Gastrocnemius medialis (tissue), 4 donors: ENCODE measurements around the gene MAD1L1. TPM values are rescaled to one million over a fixed set of nuclear protein-coding genes. Genes with fewer than 3 reads are reported as not detected.

Experiments used
- ATAC-seq, 2 donors: fragments of 150-250 bp; one replicate each; pipeline ENCODE4 v1.9.1; 2016
- DNase-seq, 2 donors: peaks; one replicate each; pipeline ENCODE4 v3.0.0-alpha.2; 2019
- H3K27ac ChIP-seq, 4 donors: fragments of 200-600 bp; sonication (generic); 1 replicate in 1 of 4; 2 replicates in 3 of 4; pipeline ENCODE4 v1.5.1; 2016 to 2018; ENCODE audit warnings: mild to moderate bottlenecking in 2 of 4, moderate library complexity in 1 of 4
- H3K27me3 ChIP-seq, 3 donors: fragments of 200-600 bp; sonication (generic) in 2 of 3; 1 replicate in 1 of 3; 2 replicates in 2 of 3; pipeline versions ENCODE4 v1.5.1 to v1.6.0; 2016 to 2019; ENCODE audit warnings: mild to moderate bottlenecking in 1 of 3, moderate library complexity in 1 of 3
- H3K36me3 ChIP-seq, 2 donors: fragments of 200-600 bp; sonication (generic) in 1 of 2; one replicate each; pipeline ENCODE4 v1.5.1; 2017 to 2018
- H3K4me1 ChIP-seq, 2 donors: fragments of 200-600 bp; sonication (generic) in 1 of 2; one replicate each; pipeline ENCODE4 v1.5.1; 2016 to 2017; ENCODE audit warnings: mild to moderate bottlenecking in 2 of 2
- H3K4me3 ChIP-seq, 4 donors: fragments of 200-600 bp; sonication (generic) in 3 of 4; 1 replicate in 1 of 4; 2 replicates in 3 of 4; pipeline ENCODE4 v1.5.1; 2016 to 2019; ENCODE audit warnings: mild to moderate bottlenecking in 2 of 4
- H3K9me3 ChIP-seq, 3 donors: fragments of 200-600 bp; sonication (generic) in 2 of 3; 1 replicate in 1 of 3; 2 replicates in 2 of 3; pipeline ENCODE4 v1.5.1; 2016 to 2019
- CTCF ChIP-seq, 5 experiments: fragments of 450-650 bp in 3 of 5; fragments of 200-600 bp in 2 of 5; sonication (generic) in 2 of 5; IDR thresholded peaks in 4 of 5; conservative IDR thresholded peaks in 1 of 5; 1 replicate in 4 of 5; 2 replicates in 1 of 5; pipeline ENCODE4 v1.5.1; 2016 to 2019; ENCODE audit warnings: antibody characterized with exemption in 5 of 5, mild to moderate bottlenecking in 3 of 5, moderate library complexity in 3 of 5
- POLR2A ChIP-seq, 2 donors: fragments of 450-650 bp; IDR thresholded peaks; one replicate each; pipeline ENCODE4 v1.6.1; 2017; ENCODE audit warnings: antibody characterized with exemption in 2 of 2, mild to moderate bottlenecking in 2 of 2, moderate library complexity in 2 of 2
- in situ Hi-C, 4 donors: fragments of 200-750 bp; cut with MboI; loops; one replicate each; pipeline versions ENCODE4 v1.15.0 to v1.8.0; 2017; ENCODE audit warnings: low sequenced_read_pairs in 4 of 4
- intact Hi-C: fragments of 100-400 bp; cut with DNase I; formaldehyde crosslinking; loops from one replicate; pipeline ENCODE4 v1.15.1; 2023; ENCODE audit warnings: low total_unique reads
- total RNA-seq, 4 donors: library from RNA; depleted of rRNA; stranded (reverse); fragments of >200 nt; gene quantifications; one replicate each; pipeline versions ENCODE4 v1.1.0 to v1.2.3, GENCODE V29; 2016

MAD1L1 gene
- total RNA-seq, 4 donors from 2014 or later, result 19.7 to 32.4 (median 22.7) TPM

- TF ChIP-seq POLR2A (IDR thresholded peaks at IDR 0.05) (no peak), CTCF (IDR thresholded peaks at IDR 0.05 in 4 of 5, conservative IDR thresholded peaks at IDR 0.05 in 1 of 5) (no peak)
- no peaks in the 10 kb centered on the region for H3K27me3 ChIP-seq
- ATAC-seq, result no peak
- H3K9me3 ChIP-seq, result no peaks in the 10 kb centered on the region
- intact Hi-C loops, result loop anchor here (5.0 kb wide), 2 partner anchors 81 to 171 kb away; partner anchors contain the start of genes CHST12 and SNX8
- H3K4me1 ChIP-seq, result peaks cover 16 to 22% of the 10 kb centered on the region in 2 donors
- H3K27ac ChIP-seq, result no peak overlapping the region
- peaks cover 0 to 45% of the 10 kb centered on the region in 2 donors for H3K36me3 ChIP-seq
- in situ Hi-C loops, result no loop called here
- DNase-seq, result no peak
- H3K4me3 ChIP-seq, result peak overlapping the region in 1 of 4 donors; percentile 97
These were observed 1.9 kb downstream of the MAD1L1 start for GRCh38 chr7:2230882-2231281.

GRCh38 chr7:2230226-2230625, 2.5 kb downstream of the MAD1L1 start:
- H3K4me3 ChIP-seq, result no peak overlapping the region
- no peak overlapping the region for H3K27ac ChIP-seq
- TF ChIP-seq CTCF (IDR thresholded peaks at IDR 0.05 in 4 of 5, conservative IDR thresholded peaks at IDR 0.05 in 1 of 5) (no peak), POLR2A (IDR thresholded peaks at IDR 0.05) (no peak)
- in situ Hi-C loops, result no loop called here
- DNase-seq (no peak), ATAC-seq (no peak)
- H3K4me1 ChIP-seq, result peaks cover 16 to 25% of the 10 kb centered on the region in 2 donors
- intact Hi-C loops, result loop anchor here (5.0 kb wide), 2 partner anchors 82 to 172 kb away; partner anchors contain the start of genes CHST12 and SNX8
- no peaks in the 10 kb centered on the region for H3K27me3 ChIP-seq
- no peaks in the 10 kb centered on the region for H3K9me3 ChIP-seq
- peaks cover 0 to 39% of the 10 kb centered on the region in 2 donors for H3K36me3 ChIP-seq

GRCh38 chr7:2229467-2229866, 3.3 kb downstream of the MAD1L1 start:
- H3K36me3 ChIP-seq, result peaks cover 0 to 31% of the 10 kb centered on the region in 2 donors
- intact Hi-C loops, result no loop called here

GRCh38 chr7:2228921-2229320, 3.8 kb downstream of the MAD1L1 start:
- intact Hi-C loops, result no loop called here
- Histone ChIP-seq H3K4me1 (peaks cover 26 to 37% of the 10 kb centered on the region in 2 donors), H3K27me3 (no peaks in the 10 kb centered on the region), H3K36me3 (peaks cover 0 to 29% of the 10 kb centered on the region in 2 donors), H3K4me3 (no peak overlapping the region), H3K27ac (no peak overlapping the region), H3K9me3 (no peaks in the 10 kb centered on the region)
- DNase-seq, result no peak
- no peak for ATAC-seq
- TF ChIP-seq CTCF (IDR thresholded peaks at IDR 0.05 in 4 of 5, conservative IDR thresholded peaks at IDR 0.05 in 1 of 5), result no peak
- no peak for TF ChIP-seq POLR2A (IDR thresholded peaks at IDR 0.05)
- in situ Hi-C loops, result no loop called here

More at GRCh38 chr7:2229467-2229866, 3.3 kb downstream of the MAD1L1 start:
- no peaks in the 10 kb centered on the region for H3K9me3 ChIP-seq
- no peak for TF ChIP-seq POLR2A (IDR thresholded peaks at IDR 0.05)
- no peak overlapping the region for H3K4me3 ChIP-seq
- ATAC-seq (no peak), DNase-seq (no peak)
- no peaks in the 10 kb centered on the region for H3K27me3 ChIP-seq
- H3K4me1 ChIP-seq, result peaks cover 21 to 32% of the 10 kb centered on the region in 2 donors
- no peak overlapping the region for H3K27ac ChIP-seq
- in situ Hi-C loops, result no loop called here

- Histone ChIP-seq H3K4me1 (peaks cover 27 to 37% of the 10 kb centered on the region in 2 donors), H3K27me3 (no peaks in the 10 kb centered on the region), H3K9me3 (no peaks in the 10 kb centered on the region), H3K36me3 (peaks cover 0 to 29% of the 10 kb centered on the region in 2 donors), H3K4me3 (no peak overlapping the region), H3K27ac (no peak overlapping the region)
- in situ Hi-C loops, result no loop called here
- DNase-seq (no peak), ATAC-seq (no peak)
- no peak for TF ChIP-seq CTCF (IDR thresholded peaks at IDR 0.05 in 4 of 5, conservative IDR thresholded peaks at IDR 0.05 in 1 of 5)
- TF ChIP-seq POLR2A (IDR thresholded peaks at IDR 0.05), result no peak
- intact Hi-C loops, result no loop called here
These were observed 5.0 kb downstream of the MAD1L1 start for GRCh38 chr7:2227699-2228098.
